ENCODE results near the gene ISM2. TPM values are rescaled to one million over a fixed set of nuclear protein-coding genes. Genes with fewer than 3 reads are reported as not detected.

The ISM2 gene
- total RNA-seq, 2 experiments from 2014 or later, result 0.74 to 0.94 TPM

DNA sequence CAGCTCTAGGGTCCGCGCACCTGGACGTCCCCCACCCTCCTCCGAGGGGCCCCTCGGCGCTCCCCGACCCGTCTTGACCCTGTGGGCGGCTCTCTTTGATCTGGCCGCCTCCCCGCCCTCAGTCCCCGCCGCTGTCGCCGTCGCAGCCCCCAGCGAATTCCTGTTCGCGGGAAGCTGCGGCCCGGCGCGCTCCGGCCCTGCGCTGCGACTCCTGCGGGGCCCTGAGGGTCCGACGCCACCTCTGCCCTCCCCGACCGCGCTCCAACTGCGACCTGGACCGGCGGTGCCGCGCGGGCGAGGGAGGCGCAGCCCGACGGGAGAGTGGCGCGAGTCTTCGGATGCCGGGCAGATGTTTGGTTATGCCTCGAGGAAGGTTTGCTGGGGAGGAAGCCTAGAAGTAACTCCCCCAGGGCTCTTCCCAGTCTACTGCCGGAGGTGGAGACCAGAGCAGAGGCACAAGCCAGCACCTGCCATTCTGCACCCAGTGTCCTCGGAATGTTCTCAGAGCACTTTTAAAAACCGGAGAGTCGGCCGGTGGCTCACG is 440 bp upstream of the ISM2 start:
- ChIA-PET POLR2A (no interaction called here), CTCF (no interaction called here)
- TF ChIP-seq, protein P1, sequence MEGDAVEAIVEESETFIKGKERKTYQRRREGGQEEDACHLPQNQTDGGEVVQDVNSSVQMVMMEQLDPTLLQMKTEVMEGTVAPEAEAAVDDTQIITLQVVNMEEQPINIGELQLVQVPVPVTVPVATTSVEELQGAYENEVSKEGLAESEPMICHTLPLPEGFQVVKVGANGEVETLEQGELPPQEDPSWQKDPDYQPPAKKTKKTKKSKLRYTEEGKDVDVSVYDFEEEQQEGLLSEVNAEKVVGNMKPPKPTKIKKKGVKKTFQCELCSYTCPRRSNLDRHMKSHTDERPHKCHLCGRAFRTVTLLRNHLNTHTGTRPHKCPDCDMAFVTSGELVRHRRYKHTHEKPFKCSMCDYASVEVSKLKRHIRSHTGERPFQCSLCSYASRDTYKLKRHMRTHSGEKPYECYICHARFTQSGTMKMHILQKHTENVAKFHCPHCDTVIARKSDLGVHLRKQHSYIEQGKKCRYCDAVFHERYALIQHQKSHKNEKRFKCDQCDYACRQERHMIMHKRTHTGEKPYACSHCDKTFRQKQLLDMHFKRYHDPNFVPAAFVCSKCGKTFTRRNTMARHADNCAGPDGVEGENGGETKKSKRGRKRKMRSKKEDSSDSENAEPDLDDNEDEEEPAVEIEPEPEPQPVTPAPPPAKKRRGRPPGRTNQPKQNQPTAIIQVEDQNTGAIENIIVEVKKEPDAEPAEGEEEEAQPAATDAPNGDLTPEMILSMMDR (IDR thresholded peaks at IDR 0.05), result no peak
- Mint-ChIP-seq H3K9me3 (peaks cover 6% of the 10 kb centered on the region), H3K4me3 (peak overlapping the region; percentile 52), H3K4me1 (ENCODE audit: low read depth) (peaks cover 6% of the 10 kb centered on the region), H3K27me3 (peaks cover 28% of the 10 kb centered on the region), H3K36me3 (ENCODE audit: low read depth) (no peaks in the 10 kb centered on the region), H3K27ac (no peak overlapping the region)
- ATAC-seq, result peak; percentile 7
- intact Hi-C loops (cut with micrococcal nuclease), result no loop called here
- DNase-seq, result no peak

GRCh38 chr14:77495334-77495733 is 3.3 kb downstream of the ISM2 start:
- no peak for ATAC-seq
- POLR2A ChIA-PET, result no interaction called here
- Mint-ChIP-seq H3K27ac (no peak overlapping the region), H3K9me3 (no peaks in the 10 kb centered on the region), H3K36me3 (ENCODE audit: low read depth) (no peaks in the 10 kb centered on the region), H3K4me1 (ENCODE audit: low read depth) (peaks cover 6% of the 10 kb centered on the region), H3K27me3 (peaks cover 25% of the 10 kb centered on the region), H3K4me3 (no peak overlapping the region)
- DNase-seq, result no peak
- intact Hi-C loops (cut with micrococcal nuclease), result no loop called here
- CTCF ChIA-PET, result no interaction called here
- TF ChIP-seq, protein P1 (IDR thresholded peaks at IDR 0.05), result no peak

DNA sequence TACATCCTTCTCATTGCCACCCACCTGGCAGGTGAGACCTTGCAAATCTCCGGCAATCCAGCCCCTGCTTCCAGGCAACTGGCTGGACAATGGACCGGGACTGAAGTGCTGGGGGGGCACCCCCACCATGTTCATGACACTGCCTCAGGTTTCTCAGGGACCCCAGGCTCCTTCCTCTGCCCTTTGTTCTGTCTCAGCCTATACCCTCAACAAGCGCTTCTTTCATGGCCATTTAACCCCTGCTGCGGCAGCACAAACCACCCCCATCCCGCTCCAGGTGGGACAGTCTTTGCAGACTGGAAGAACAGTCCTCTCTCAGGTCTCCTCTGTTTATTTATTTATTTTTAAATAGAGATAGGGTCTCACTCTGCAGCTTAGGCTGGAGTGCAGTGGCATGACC is 7.6 kb downstream of the ISM2 start:
- H3K4me3 Mint-ChIP-seq, result no peak overlapping the region
- no peaks in the 10 kb centered on the region for H3K4me1 Mint-ChIP-seq (ENCODE audit: low read depth)
- POLR2A ChIA-PET, result no interaction called here
- TF ChIP-seq, protein P1 (IDR thresholded peaks at IDR 0.05), result no peak
- H3K9me3 Mint-ChIP-seq, result no peaks in the 10 kb centered on the region
- ATAC-seq (no peak), DNase-seq (no peak)
- CTCF ChIA-PET, result no interaction called here
- no peak overlapping the region for H3K27ac Mint-ChIP-seq
- intact Hi-C loops (cut with micrococcal nuclease), result no loop called here
- H3K36me3 Mint-ChIP-seq (ENCODE audit: low read depth), result no peaks in the 10 kb centered on the region
- H3K27me3 Mint-ChIP-seq, result peaks cover 3% of the 10 kb centered on the region

DNA sequence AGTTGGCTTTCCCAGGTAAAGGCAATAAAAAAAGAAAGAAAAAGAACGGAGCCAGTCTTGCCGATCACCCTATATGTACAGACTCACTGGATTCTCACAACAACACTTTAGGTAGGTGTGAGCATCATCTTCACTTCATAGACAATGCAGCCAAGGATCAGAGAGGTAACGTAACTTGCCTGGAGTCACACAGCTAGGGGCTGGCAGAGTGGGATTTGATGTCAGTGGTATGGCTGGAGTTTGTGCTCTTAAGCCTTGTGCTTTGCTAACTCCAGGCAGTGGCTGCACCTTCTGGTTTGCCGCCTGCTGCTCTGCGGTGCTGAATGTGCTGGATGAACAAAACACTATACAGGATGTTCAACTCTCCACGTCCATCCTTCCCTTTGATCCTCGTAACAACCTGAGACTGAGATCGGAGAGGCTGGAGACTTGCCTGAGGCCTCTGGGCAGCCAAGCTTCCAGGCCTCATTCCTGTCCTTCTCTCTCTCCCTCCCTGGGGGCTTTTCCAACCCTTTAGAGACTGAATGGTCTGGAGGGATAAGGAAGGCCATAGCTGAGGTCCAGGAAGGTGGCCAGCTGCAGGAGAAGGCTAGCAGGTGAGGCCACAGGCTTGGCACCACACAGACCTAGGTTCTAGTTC is 8.1 kb downstream of the ISM2 start:
- no peak overlapping the region for H3K4me3 Mint-ChIP-seq
- H3K27ac Mint-ChIP-seq, result no peak overlapping the region
- TF ChIP-seq, protein P1 (IDR thresholded peaks at IDR 0.05), result no peak
- no peaks in the 10 kb centered on the region for H3K27me3 Mint-ChIP-seq
- ChIA-PET POLR2A (no interaction called here), CTCF (interaction anchor here (1.1 kb wide), 1 partner anchor 32 kb away, joined by 4 read pairs; no protein-coding TSS in a partner anchor)
- intact Hi-C loops (cut with micrococcal nuclease), result no loop called here
- ATAC-seq, result no peak
- H3K4me1 Mint-ChIP-seq (ENCODE audit: low read depth), result no peaks in the 10 kb centered on the region
- H3K36me3 Mint-ChIP-seq (ENCODE audit: low read depth), result no peaks in the 10 kb centered on the region
- no peaks in the 10 kb centered on the region for H3K9me3 Mint-ChIP-seq
- DNase-seq, result no peak

DNA sequence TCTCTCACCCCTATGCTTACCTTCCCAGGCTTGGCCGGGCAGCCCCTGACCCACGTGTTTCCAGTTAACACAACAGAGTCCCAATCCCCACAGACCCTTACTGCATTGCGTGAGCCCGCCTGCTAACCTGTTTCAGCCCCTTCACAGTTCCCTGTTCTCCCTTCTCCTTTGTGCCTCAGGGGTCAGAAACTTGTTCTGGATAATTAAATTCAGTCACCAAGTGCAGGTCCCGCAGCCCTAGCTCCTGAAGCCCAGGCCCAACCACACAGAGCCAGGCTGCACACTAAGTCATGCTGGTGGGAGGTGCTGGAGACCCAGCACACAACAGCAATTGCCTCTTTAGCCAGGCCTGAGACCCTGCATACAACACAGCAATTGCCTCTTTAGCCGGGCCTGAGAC is 9.6 kb downstream of the ISM2 start:
- no peak for ATAC-seq

More for the DNA sequence above, 9.6 kb downstream of the ISM2 start:
- no peaks in the 10 kb centered on the region for H3K9me3 Mint-ChIP-seq
- POLR2A ChIA-PET, result no interaction called here
- CTCF ChIA-PET, result no interaction called here
- intact Hi-C loops (cut with micrococcal nuclease), result no loop called here
- no peak for DNase-seq
- H3K27ac Mint-ChIP-seq, result no peak overlapping the region
- TF ChIP-seq, protein P1 (IDR thresholded peaks at IDR 0.05), result no peak
- H3K36me3 Mint-ChIP-seq (ENCODE audit: low read depth), result no peaks in the 10 kb centered on the region
- H3K4me1 Mint-ChIP-seq (ENCODE audit: low read depth), result no peaks in the 10 kb centered on the region
- no peaks in the 10 kb centered on the region for H3K27me3 Mint-ChIP-seq
- H3K4me3 Mint-ChIP-seq, result no peak overlapping the region

Data from activated CD8-positive, alpha-beta T cell treated with anti-CD3 and anti-CD28 coated beads for 36 hours (primary cell).